KOPT-K1 (cell line): ENCODE measurements around the gene CFAP47.

Experiments used
- H3K27ac ChIP-seq: fragments of 200-600 bp; sonication (generic); 2 replicates; pipeline ENCODE4 v1.5.1; 2016; ENCODE audit warnings: antibody characterized with exemption, mild to moderate bottlenecking, low read depth, low read length; ENCODE audit not compliant: poor library complexity, severe bottlenecking
- H3K36me3 ChIP-seq: fragments of 200-600 bp; sonication (generic); 2 replicates; pipeline ENCODE4 v1.5.1; 2017; ENCODE audit warnings: antibody characterized with exemption, mild to moderate bottlenecking, low read length, moderate library complexity; ENCODE audit not compliant: insufficient read depth
- H3K9me3 ChIP-seq: fragments of 200-600 bp; sonication (generic); 2 replicates; pipeline ENCODE4 v1.5.1; 2017; ENCODE audit warnings: antibody characterized with exemption, low read length, mild to moderate bottlenecking; ENCODE audit not compliant: insufficient read depth, poor library complexity, severe bottlenecking

CFAP47 gene

DNA sequence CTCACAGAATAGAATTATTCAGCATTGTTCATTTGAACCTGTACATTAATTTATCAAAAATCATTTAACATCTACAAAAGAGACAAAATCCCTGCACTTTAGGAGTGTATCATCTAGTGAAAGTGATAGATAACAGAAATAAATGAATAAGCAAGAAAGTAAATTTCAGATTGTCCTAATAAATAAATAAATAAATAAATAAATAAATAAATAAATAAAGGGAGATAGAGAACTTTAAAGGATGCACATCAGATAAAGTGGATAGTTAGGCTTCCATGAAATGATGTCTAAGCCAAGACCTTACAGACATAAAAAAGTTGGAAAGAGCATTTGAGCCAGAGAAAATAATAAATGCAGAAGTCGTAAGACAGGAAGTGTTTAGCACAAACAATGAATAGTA is 444.7 kb downstream of the CFAP47 start:
- H3K27ac ChIP-seq = no peak overlapping the region
- no peaks in the 10 kb centered on the region for H3K36me3 ChIP-seq
- H3K9me3 ChIP-seq = no peaks in the 10 kb centered on the region

DNA sequence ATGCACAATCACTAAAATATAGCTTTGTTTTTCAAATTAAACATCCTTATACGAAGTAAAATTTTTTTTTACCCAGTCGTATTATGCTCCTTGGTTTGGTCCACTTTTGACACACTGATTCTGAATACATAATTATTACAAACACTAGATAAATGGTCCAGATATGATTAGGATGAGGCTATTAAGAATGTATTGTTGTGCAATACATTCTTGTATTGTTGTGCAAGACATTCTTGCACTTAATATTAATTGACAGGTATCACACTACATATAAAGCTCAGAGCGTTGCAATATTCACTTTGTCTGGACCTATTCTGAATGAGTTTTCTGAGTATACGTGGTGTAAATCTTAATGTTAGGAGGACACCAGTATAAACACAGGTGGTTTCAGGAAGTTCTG is 464.0 kb downstream of the CFAP47 start:
- H3K36me3 ChIP-seq = no peaks in the 10 kb centered on the region
- H3K27ac ChIP-seq = no peak overlapping the region
- no peaks in the 10 kb centered on the region for H3K9me3 ChIP-seq

- Histone ChIP-seq H3K27ac (no peak overlapping the region), H3K36me3 (no peaks in the 10 kb centered on the region), H3K9me3 (no peaks in the 10 kb centered on the region)
These were observed 469.4 kb downstream of the CFAP47 start for GRCh38 chrX:36388901-36389300.

DNA sequence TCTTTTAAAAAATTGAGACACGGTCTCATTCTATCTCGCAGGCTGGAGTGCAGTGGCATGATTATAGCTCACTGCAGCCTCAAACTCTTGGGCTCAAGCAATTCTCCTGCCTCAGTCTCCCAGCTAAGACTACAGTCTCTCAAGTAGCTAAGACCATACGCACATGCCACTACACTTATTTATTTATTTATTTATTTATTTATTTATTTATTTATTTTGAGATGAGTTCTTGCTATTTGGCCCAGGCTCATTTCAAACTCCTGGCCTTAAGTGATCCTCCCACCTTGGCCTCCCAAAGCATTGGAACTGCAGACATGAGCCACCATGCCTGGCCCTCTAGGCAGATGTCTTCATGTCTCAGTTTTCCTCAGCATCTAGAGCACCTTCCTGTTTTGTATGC is 482.2 kb downstream of the CFAP47 start:
- no peaks in the 10 kb centered on the region for H3K36me3 ChIP-seq
- H3K27ac ChIP-seq = no peak overlapping the region
- H3K9me3 ChIP-seq = no peaks in the 10 kb centered on the region

DNA sequence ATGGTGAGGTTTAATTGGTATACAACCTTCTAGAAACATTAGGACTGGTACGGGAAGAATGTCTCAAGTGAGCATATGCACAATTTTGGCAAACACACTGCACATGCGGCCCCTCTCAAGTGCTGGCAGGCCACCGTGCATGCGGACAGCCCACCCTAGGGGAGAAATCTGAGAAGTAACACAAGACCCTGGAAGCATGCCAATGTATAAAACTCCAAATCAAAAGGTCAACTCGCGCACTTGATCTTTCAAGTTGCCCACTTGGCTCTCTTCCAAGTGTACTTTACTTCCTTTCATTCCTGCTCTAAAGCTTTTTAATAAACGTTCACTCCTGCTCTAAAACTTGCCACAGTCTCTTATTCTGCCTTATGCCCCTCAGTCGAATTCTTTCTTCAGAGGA is 488.3 kb downstream of the CFAP47 start:
- Histone ChIP-seq H3K27ac (no peak overlapping the region), H3K36me3 (no peaks in the 10 kb centered on the region), H3K9me3 (no peaks in the 10 kb centered on the region)

DNA sequence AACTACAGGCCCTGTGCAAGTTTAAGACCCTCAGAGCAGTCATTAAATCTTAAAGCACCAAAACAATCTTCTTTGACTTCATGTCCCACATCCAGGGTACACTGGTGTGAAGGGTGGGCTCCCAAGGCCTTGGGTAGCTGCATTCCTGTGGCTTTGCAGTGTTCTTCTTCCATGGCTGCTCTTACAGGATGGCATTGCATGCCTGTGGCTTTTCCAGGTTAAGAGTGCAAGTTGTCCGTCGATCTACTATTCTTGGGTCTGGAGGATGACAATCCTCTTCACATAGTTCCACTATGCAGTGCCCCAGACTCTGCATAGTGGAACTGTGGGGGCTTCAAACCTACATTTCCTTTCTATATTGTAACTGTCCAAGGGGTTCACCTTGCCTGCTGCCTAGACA is 494.5 kb downstream of the CFAP47 start:
- H3K36me3 ChIP-seq = no peaks in the 10 kb centered on the region
- no peak overlapping the region for H3K27ac ChIP-seq
- H3K9me3 ChIP-seq = no peaks in the 10 kb centered on the region

DNA sequence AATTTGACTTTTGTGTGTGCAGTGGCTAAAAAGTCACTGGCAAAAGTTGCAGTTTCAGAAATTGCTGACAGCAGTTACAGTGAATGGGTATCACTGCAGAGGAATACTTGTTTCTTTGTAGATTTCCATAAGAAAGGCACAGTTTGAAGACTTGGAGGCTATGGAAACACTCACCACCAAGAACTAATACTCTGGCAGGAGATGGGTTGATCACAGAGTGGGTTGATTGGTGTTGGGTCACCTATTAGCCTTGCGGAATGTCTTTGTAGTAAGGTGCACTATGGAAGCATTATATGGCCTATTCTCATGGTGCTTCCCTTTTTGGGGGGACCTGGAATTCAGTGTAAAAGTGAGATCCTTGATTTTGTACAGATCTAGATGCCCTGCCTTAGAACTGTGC is 502.8 kb downstream of the CFAP47 start:
- Histone ChIP-seq H3K27ac (no peak overlapping the region), H3K9me3 (no peaks in the 10 kb centered on the region)

GRCh38 chrX:36431819-36432218 is 512.3 kb downstream of the CFAP47 start:
- Histone ChIP-seq H3K36me3 (no peaks in the 10 kb centered on the region), H3K9me3 (no peaks in the 10 kb centered on the region), H3K27ac (no peak overlapping the region)

More for the DNA sequence above, 502.8 kb downstream of the CFAP47 start:
- no peaks in the 10 kb centered on the region for H3K36me3 ChIP-seq

- Histone ChIP-seq H3K9me3 (no peaks in the 10 kb centered on the region), H3K27ac (no peak overlapping the region), H3K36me3 (no peaks in the 10 kb centered on the region)
These were observed 515.0 kb downstream of the CFAP47 start for GRCh38 chrX:36434522-36434921.
